Transverse colon (tissue), 3 donors: ENCODE measurements around the gene ZNF32.

ENCODE experiments used
- CTCF ChIP-seq, 5 experiments: fragments of 200-600 bp in 3 of 5; fragments of 450-650 bp in 2 of 5; sonication (generic) in 3 of 5; IDR thresholded peaks; 1 replicate in 2 of 5; 2 replicates in 3 of 5; pipeline ENCODE4 v1.5.1; 2016 to 2017; ENCODE audit warnings: antibody characterized with exemption in 5 of 5, inconsistent platforms in 3 of 5, mild to moderate bottlenecking in 2 of 5, moderate library complexity in 1 of 5
- EP300 ChIP-seq: sonication (generic); formaldehyde crosslinking; IDR thresholded peaks from one replicate; pipeline ENCODE4 v1.6.1; 2017; ENCODE audit warnings: antibody characterized with exemption, low read depth
- POLR2A ChIP-seq: fragments of 450-650 bp; IDR thresholded peaks from one replicate; pipeline ENCODE4 v1.6.1; 2016; ENCODE audit warnings: antibody characterized with exemption, mild to moderate bottlenecking, moderate library complexity

DNA sequence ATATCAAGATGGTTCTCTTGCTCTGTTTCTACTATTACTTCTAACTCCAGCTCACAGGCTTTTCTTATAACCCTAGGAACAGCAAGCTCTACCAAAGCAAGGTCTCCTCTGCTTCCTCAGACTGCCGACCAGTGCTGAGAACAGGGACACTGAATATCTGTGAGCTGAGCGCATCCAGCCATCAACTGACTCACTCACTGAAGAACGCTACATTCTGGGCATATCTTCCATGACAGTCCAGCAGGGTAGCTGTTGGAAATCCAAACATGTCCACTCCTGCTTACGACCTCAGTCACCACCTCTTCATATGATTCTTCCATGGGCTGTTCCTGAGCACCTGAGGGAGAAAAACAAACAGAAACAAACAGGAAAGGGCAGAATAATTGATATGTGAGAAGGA lies 2.8 kb downstream of the ZNF32 start:
- TF ChIP-seq CTCF (IDR thresholded peaks at IDR 0.05) = no peak
- TF ChIP-seq POLR2A = no peak
- no peak for TF ChIP-seq EP300
